K562 (cell line): Measurements from ENCODE around the gene FAM107B. TPM values are rescaled to one million over a fixed set of nuclear protein-coding genes. Genes with fewer than 3 reads are reported as not detected.
A peak's percentile ranks its signal among the peaks of the same experiment; 100 is the strongest.

Experiments
- ATAC-seq: fragments of 200-7000 bp; cut with Tn5 transposase; 3 replicates; pipeline ENCODE4 v1.9.1; 2020; ENCODE audit warnings: moderate library complexity
- BruUV-seq: library from RNA; stranded (reverse); fragments of 400-500 nt; replicated peaks from 2 replicates; lab custom pipeline; 2021; lab: Mats Ljungman, UMichigan
- CTCF ChIA-PET: fragments of 300-600 bp; formaldehyde crosslinking; extraction: SDS; loops from one replicate; lab custom pipeline; 2021; ENCODE audit warnings: low intra/inter-chr PET ratio; lab: Yijun Ruan, JAX
- POLR2A ChIA-PET: fragments of 300-600, 350-650 bp; sonication (Branson Sonifier 250); formaldehyde crosslinking; extraction: SDS; loops from one replicate; lab custom pipeline; 2021; ENCODE audit warnings: antibody characterized with exemption, inconsistent platforms; lab: Yijun Ruan, JAX
- DNase-seq, 4 experiments: peaks; one replicate each; pipeline versions ENCODE4 v3.0.0 to v3.0.0-alpha.2; 2011 to 2018; ENCODE audit warnings: low spot score in 3 of 4, mixed read lengths in 3 of 4; ENCODE audit errors: extremely low read depth in 1 of 4
- FAIRE-seq: peaks from 2 replicates; lab custom pipeline; 2011; peaks lifted over from hg19 to GRCh38; lab: Jason Lieb, UNC
- H2AFZ ChIP-seq: 2 replicates; pipeline ENCODE4 v1.6.0; 2011; ENCODE audit warnings: low read depth, low read length, control low read depth, inconsistent platforms
- H3K27ac ChIP-seq: fragments of 200-600 bp; 3 replicates; pipeline ENCODE4 v1.8.0; 2011; ENCODE audit warnings: low read depth, mild to moderate bottlenecking, control low read depth, inconsistent platforms, low read length, moderate library complexity, mixed read lengths; ENCODE audit errors: extremely low read depth
- H3K27me3 ChIP-seq, 2 experiments: fragments of 300-600 bp in 1 of 2; 2 replicates in 1 of 2; 3 replicates in 1 of 2; pipeline versions ENCODE4 v1.6.0 to v1.8.0; 2011; ENCODE audit warnings: inconsistent platforms in 2 of 2, low read length in 2 of 2, mild to moderate bottlenecking in 1 of 2, mixed read lengths in 1 of 2, moderate library complexity in 1 of 2; ENCODE audit not compliant: control insufficient read depth in 2 of 2, insufficient read depth in 2 of 2
- H3K36me3 ChIP-seq: fragments of 300-600 bp; 3 replicates; pipeline ENCODE4 v1.8.0; 2011; ENCODE audit warnings: mild to moderate bottlenecking, low read length, inconsistent platforms; ENCODE audit not compliant: control insufficient read depth, insufficient read depth
- H3K4me1 ChIP-seq, 2 experiments: fragments of 200-600 bp in 1 of 2; replicated peaks in 1 of 2; 2 replicates in 1 of 2; 3 replicates in 1 of 2; pipeline versions ENCODE4 v1.5.1 to v1.8.0; 2011; ENCODE audit warnings: inconsistent platforms in 2 of 2, low read length in 2 of 2, mild to moderate bottlenecking in 1 of 2, mixed read lengths in 1 of 2, moderate library complexity in 1 of 2; ENCODE audit not compliant: control insufficient read depth in 2 of 2, insufficient read depth in 2 of 2
- H3K4me2 ChIP-seq: 2 replicates; pipeline ENCODE4 v1.6.1; 2011; ENCODE audit warnings: low read length, control low read depth, inconsistent platforms, mixed read lengths; ENCODE audit not compliant: insufficient read depth
- H3K4me3 ChIP-seq: fragments of 200-600 bp; sonication (generic), shearing (Covaris generic); 2 replicates; pipeline ENCODE4 v1.5.1; 2016; ENCODE audit warnings: control low read depth, inconsistent platforms
- H3K79me2 ChIP-seq: fragments of 200-600 bp; 3 replicates; pipeline ENCODE4 v1.8.0; 2011; ENCODE audit warnings: low read length, inconsistent platforms; ENCODE audit not compliant: control insufficient read depth, insufficient read depth
- H3K9ac ChIP-seq, 2 experiments: 2 replicates each; pipeline versions ENCODE4 v1.6.0 to v1.6.1; 2011; ENCODE audit warnings: low read depth in 2 of 2, low read length in 2 of 2, control low read depth in 1 of 2, inconsistent platforms in 1 of 2, mild to moderate bottlenecking in 1 of 2, mixed read lengths in 1 of 2; ENCODE audit not compliant: insufficient read depth in 1 of 2
- H3K9me1 ChIP-seq: one replicate; pipeline ENCODE4 v1.6.0; 2011; ENCODE audit warnings: inconsistent platforms, mild to moderate bottlenecking, low read length, moderate library complexity; ENCODE audit not compliant: control insufficient read depth, insufficient read depth
- H3K9me3 ChIP-seq: replicated peaks from 2 replicates; pipeline ENCODE4 v1.5.1; 2011; ENCODE audit warnings: low read depth, low read length, inconsistent platforms; ENCODE audit not compliant: control insufficient read depth, insufficient read depth
- H4K20me1 ChIP-seq: replicated peaks from 2 replicates; pipeline ENCODE4 v1.6.1; 2011; ENCODE audit warnings: low read length, inconsistent platforms, mixed read lengths; ENCODE audit not compliant: control insufficient read depth, insufficient read depth
- ARNT ChIP-seq, 2 experiments: fragments of 450-650 bp; IDR thresholded peaks; 2 replicates each; pipeline ENCODE4 v1.6.1; 2016; ENCODE audit warnings: mild to moderate bottlenecking in 1 of 2
- GATAD2B ChIP-seq: fragments of 450-650 bp; IDR thresholded peaks from 2 replicates; pipeline ENCODE4 v1.6.1; 2017; ENCODE audit warnings: mild to moderate bottlenecking, borderline replicate concordance
- KAT7 ChIP-seq: sonication (generic); formaldehyde crosslinking; IDR thresholded peaks from 2 replicates; pipeline ENCODE4 v1.8.0; 2022; ENCODE audit warnings: missing genetic modification reagents, mild to moderate bottlenecking, borderline replicate concordance
- MTA1 ChIP-seq: fragments of 450-650 bp; IDR thresholded peaks from 2 replicates; pipeline ENCODE4 v1.6.1; 2017; ENCODE audit warnings: borderline replicate concordance
- MYNN ChIP-seq, 2 experiments: sonication (generic); formaldehyde crosslinking in 1 of 2; IDR thresholded peaks; 2 replicates each; pipeline versions ENCODE4 v1.5.0 to v1.6.1; 2016 to 2020; ENCODE audit warnings: antibody characterized with exemption in 1 of 2, missing genetic modification reagents in 1 of 2
- RBBP5 ChIP-seq: fragments of 200-600 bp; sonication (generic); IDR thresholded peaks from 2 replicates; pipeline ENCODE4 v1.6.1; 2012; ENCODE audit warnings: borderline replicate concordance, mild to moderate bottlenecking, low read length, control low read depth, inconsistent platforms; ENCODE audit not compliant: insufficient read depth, poor library complexity, severe bottlenecking
- SPI1 ChIP-seq: IDR thresholded peaks from 2 replicates; pipeline ENCODE4 v1.6.1; 2011; ENCODE audit warnings: low read depth, low read length, control low read depth, borderline replicate concordance
- STAG1 ChIP-seq: sonication (generic); formaldehyde crosslinking; IDR thresholded peaks from 2 replicates; pipeline ENCODE4 v1.5.0; 2020; ENCODE audit warnings: missing genetic modification reagents, borderline replicate concordance
- ZNF12 ChIP-seq: sonication (generic); formaldehyde crosslinking; IDR thresholded peaks from 2 replicates; pipeline ENCODE4 v1.4.0; 2020; ENCODE audit warnings: mild to moderate bottlenecking, missing genetic modification reagents
- ZNF263 ChIP-seq: sonication (generic); formaldehyde crosslinking; IDR thresholded peaks from 2 replicates; pipeline ENCODE4 v1.8.0; 2022; ENCODE audit warnings: mild to moderate bottlenecking, missing genetic modification reagents, borderline replicate concordance
- ZNF316 ChIP-seq: fragments of 450-650 bp; IDR thresholded peaks from 2 replicates; pipeline ENCODE4 v1.6.1; 2016
- ZNF551 ChIP-seq: fragments of 250-450 bp; sonication (Bioruptor Pico); IDR thresholded peaks from 2 replicates; pipeline ENCODE4 v1.5.0; 2021; ENCODE audit warnings: mild to moderate bottlenecking, moderate library complexity
- ZNF696 ChIP-seq: fragments of 250-450 bp; sonication (Bioruptor Pico); conservative IDR thresholded peaks from 2 replicates; pipeline ENCODE4 v1.4.0; 2020; ENCODE audit warnings: mild to moderate bottlenecking, moderate library complexity
- WGBS: fragments of 100-300 bp; shearing (Covaris generic); methylation state at CpG from one replicate; pipeline ENCODE4 v1.1.6; 2016; ENCODE audit warnings: low coverage, mixed read lengths; ENCODE audit not compliant: insufficient coverage; ENCODE audit errors: missing lambda C conversion rate; 5-methylcytosine and 5-hydroxymethylcytosine counted together
- in situ Hi-C: fragments of 300-500 bp; cut with MboI; formaldehyde crosslinking; loops from 4 replicates; pipeline ENCODE4 v1.15.0; 2018; ENCODE audit warnings: inconsistent platforms, mixed read lengths
- intact Hi-C: fragments of 100-400 bp; cut with micrococcal nuclease; formaldehyde crosslinking; loops from 2 replicates; pipeline ENCODE4 v1.14.2; 2022
- polyA plus RNA-seq, 8 experiments: library from polyadenylated mRNA; depleted of rRNA in 4 of 8; stranded (reverse) in 5 of 8; unstranded in 3 of 8; fragments of >200 nt; fragmentation: Nextera tagmentation in 2 of 8; fragmentation: Illumina TruSeq in 1 of 8; extraction: Ambion mirVana in 2 of 8; extraction: Trizol in 1 of 8; gene quantifications; 2 replicates each; pipeline versions ENCODE4 v1.2.1 to v1.2.3, GENCODE V29; 2011 to 2014; ENCODE audit warnings: inconsistent platforms in 1 of 8, missing spikeins in 1 of 8
- total RNA-seq, 7 experiments: library from RNA; depleted of rRNA in 6 of 7; stranded (reverse); fragments of >200 nt in 6 of 7; fragmentation: Illumina TruSeq in 2 of 7; extraction: Trizol in 2 of 7; gene quantifications; 2 replicates each; pipeline versions ENCODE4 v1.2.1 to v1.2.3, GENCODE V29; 2011 to 2021; ENCODE audit warnings: low replicate concordance in 1 of 7
- TF ChIP-seq, protein P1 (sequence below): sonication (generic); formaldehyde crosslinking; IDR thresholded peaks from 2 replicates; pipeline ENCODE4 v1.8.0; 2022; ENCODE audit warnings: missing genetic modification reagents, mild to moderate bottlenecking, borderline replicate concordance

FAM107B gene
- total and polyA plus RNA-seq, 9 of the 15 experiments (the other 6 are each of a cell fraction or from before 2014, with no cell fraction given) = 0.40 to 2.8 (median 1.4) TPM

DNA sequence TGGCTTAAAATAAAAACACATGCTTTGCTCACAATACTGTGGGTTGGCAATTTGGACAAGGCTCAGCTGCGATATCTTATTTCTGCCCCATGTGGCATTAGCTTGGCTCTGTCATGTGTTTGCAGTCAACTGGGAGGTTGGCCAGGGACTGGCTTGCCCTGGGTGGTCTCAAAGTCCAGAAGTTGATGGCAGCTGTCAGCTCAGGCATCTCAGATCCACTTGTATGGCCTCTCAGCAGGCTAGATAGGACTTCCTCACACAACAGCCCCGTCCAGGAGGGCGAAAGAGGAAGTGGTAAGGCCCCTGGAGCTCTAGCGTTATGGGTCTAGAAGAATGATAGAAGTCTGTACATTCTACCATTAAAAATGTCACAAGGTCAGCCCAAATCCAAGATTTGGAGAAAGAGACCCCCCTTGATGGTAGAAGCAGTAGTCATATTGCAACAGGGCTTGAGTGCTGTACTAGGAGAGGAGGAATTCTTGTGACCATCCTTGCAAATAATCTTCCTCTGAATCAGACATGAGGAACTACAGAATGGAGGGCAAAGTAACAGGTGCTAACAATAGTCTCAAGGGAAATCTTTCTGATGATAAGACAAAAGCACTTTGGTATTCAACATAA lies 166.2 kb downstream of the FAM107B start:
- intact Hi-C loops (no loop called here), in situ Hi-C loops (no loop called here)
- no peak overlapping the region for H3K9ac ChIP-seq
- peaks cover 7 to 21% of the 10 kb centered on the region in 2 experiments; a peak in 3 of 5 replicates for H3K27me3 ChIP-seq
- ChIA-PET POLR2A (interaction anchor here (0.6 kb wide), 1 partner anchor 20 kb away, joined by 3 read pairs; no protein-coding TSS in a partner anchor), CTCF (no interaction called here)
- no peak overlapping the region for H3K4me3 ChIP-seq
- H3K79me2 ChIP-seq = no peaks in the 10 kb centered on the region
- DNase-seq (no peak), FAIRE-seq (no peak), ATAC-seq (no peak)
- BruUV-seq = no TSS peak
- 0% methylated on average over 4 of the region's 4 CpGs for WGBS
- H2AFZ ChIP-seq = no peak overlapping the region
- H3K36me3 ChIP-seq = no peaks in the 10 kb centered on the region
- no peaks in the 10 kb centered on the region for H4K20me1 ChIP-seq
- no peaks in the 10 kb centered on the region for H3K9me3 ChIP-seq
- no peaks in the 10 kb centered on the region for H3K9me1 ChIP-seq
- H3K27ac ChIP-seq = no peak overlapping the region
- no peak overlapping the region for H3K4me2 ChIP-seq
- peaks cover 0 to 11% of the 10 kb centered on the region in 2 experiments; a peak in 2 of 5 replicates for H3K4me1 ChIP-seq
- TF ChIP-seq SPI1 (peak; percentile 96), ZNF551 (no peak)
- TF ChIP-seq, all 486 proteins: peak for 1

DNA sequence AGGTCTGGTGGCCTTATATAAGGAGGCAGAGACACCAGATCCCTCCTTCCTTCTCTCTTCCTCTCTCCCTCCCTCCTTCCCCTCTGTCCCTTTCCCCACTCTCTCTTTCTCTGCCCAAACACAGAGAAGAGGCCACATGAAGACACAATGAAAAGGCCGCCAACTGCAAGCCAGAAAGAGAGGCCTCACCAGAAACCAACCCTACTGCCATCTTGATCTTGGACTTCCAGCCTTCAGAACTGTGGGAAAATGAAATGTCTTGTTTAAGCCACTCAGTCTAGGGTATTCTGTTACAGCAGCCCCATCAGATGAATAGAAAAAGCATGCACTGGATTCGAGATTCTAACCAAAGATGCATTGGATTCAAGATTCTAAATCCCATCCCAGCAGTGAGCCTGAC lies 168.1 kb downstream of the FAM107B start:
- ATAC-seq (no peak), FAIRE-seq (no peak), DNase-seq (no peak)
- Histone ChIP-seq H3K4me1 (peaks cover 0 to 12% of the 10 kb centered on the region in 2 experiments; a peak in 2 of 5 replicates), H3K36me3 (no peaks in the 10 kb centered on the region), H3K9ac (no peak overlapping the region), H2AFZ (no peak overlapping the region), H3K79me2 (no peaks in the 10 kb centered on the region), H3K9me1 (no peaks in the 10 kb centered on the region), H3K4me3 (no peak overlapping the region), H4K20me1 (no peaks in the 10 kb centered on the region), H3K27me3 (peaks cover 10 to 29% of the 10 kb centered on the region in 2 experiments; a peak in 3 of 5 replicates), H3K4me2 (no peak overlapping the region), H3K9me3 (no peaks in the 10 kb centered on the region), H3K27ac (no peak overlapping the region)
- CTCF ChIA-PET = no interaction called here
- POLR2A ChIA-PET = no interaction called here
- BruUV-seq = no TSS peak
- in situ Hi-C loops (no loop called here), intact Hi-C loops (no loop called here)
- WGBS = 0% methylated on average over 1 of the region's 2 CpGs
- no peak for TF ChIP-seq MTA1
- no peak for TF ChIP-seq ARNT (IDR thresholded peaks at IDR 0.05)
- no peak for TF ChIP-seq ZNF316
- no peak for TF ChIP-seq ZNF263 (CRISPR knock-in tag)
- no peak for TF ChIP-seq KAT7 (CRISPR knock-in tag)
- no peak for TF ChIP-seq RBBP5
- TF ChIP-seq STAG1 (CRISPR knock-in tag) = no peak
- TF ChIP-seq ZNF12 (CRISPR knock-in tag) = no peak
- TF ChIP-seq GATAD2B = no peak
- no peak for TF ChIP-seq MYNN (IDR thresholded peaks at IDR 0.05)
- no peak for TF ChIP-seq MYNN (CRISPR knock-in tag; IDR thresholded peaks at IDR 0.05)
- TF ChIP-seq, protein P1, sequence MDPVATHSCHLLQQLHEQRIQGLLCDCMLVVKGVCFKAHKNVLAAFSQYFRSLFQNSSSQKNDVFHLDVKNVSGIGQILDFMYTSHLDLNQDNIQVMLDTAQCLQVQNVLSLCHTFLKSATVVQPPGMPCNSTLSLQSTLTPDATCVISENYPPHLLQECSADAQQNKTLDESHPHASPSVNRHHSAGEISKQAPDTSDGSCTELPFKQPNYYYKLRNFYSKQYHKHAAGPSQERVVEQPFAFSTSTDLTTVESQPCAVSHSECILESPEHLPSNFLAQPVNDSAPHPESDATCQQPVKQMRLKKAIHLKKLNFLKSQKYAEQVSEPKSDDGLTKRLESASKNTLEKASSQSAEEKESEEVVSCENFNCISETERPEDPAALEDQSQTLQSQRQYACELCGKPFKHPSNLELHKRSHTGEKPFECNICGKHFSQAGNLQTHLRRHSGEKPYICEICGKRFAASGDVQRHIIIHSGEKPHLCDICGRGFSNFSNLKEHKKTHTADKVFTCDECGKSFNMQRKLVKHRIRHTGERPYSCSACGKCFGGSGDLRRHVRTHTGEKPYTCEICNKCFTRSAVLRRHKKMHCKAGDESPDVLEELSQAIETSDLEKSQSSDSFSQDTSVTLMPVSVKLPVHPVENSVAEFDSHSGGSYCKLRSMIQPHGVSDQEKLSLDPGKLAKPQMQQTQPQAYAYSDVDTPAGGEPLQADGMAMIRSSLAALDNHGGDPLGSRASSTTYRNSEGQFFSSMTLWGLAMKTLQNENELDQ (CRISPR knock-in tag) = no peak
- no peak for TF ChIP-seq ZNF696
